Measurements from ENCODE around the gene ATP8B4. TPM values are rescaled to one million over a fixed set of nuclear protein-coding genes. Genes with fewer than 3 reads are reported as not detected.

The ATP8B4 gene
- total and polyA plus RNA-seq, 2 donors (not counting 1 experiment from before 2014, with no cell fraction given) = 0.42 TPM; not detected in 1

DNA sequence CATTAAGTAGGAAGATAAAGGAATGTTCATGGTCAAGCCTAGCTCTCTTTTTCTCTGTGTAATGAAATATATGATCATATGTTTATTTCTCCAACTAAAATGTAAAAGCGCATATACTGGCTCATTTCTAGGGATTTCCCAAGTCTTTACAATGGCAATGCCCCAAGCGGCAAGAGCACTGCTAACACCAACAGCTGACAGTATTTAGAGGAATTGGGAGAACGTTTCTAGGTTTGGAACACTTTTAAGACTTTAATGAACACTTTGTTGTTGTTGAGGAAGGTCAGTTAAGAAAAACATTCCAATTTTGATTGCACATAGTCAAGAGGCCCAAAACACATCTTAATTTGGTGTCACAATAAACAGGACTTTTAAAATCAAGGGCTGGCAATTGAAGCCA lies 132.7 kb downstream of the ATP8B4 start:
- intact Hi-C loops (cut with micrococcal nuclease) = no loop called here

DNA sequence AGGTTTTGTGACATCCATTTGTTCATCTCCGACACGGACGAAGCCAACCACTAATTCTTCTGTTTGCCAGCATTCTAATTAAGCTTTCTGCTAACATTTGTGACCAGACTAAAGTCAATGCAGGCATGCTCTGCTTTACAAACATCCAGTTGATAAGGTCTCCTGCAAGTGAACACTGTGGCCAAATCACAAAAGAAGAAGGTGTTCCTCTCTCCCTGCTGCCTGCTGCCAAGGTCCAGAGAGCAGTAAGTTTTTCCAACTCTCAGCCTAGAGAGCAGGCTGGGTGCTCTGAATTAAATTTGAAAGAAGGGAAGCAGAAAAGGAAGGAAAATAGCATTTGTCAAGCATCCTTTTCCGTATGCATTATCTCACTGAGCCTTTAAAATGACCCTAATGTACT lies 133.6 kb downstream of the ATP8B4 start:
- no peak overlapping the region for H3K4me2 ChIP-seq (replicated peaks; ENCODE audit: low read depth, low read length, poor library complexity, severe bottlenecking)
- Mint-ChIP-seq H3K27me3 (no peaks in the 10 kb centered on the region), H3K9me3 (ENCODE audit: insufficient read depth) (no peaks in the 10 kb centered on the region), H3K4me3 (no peak overlapping the region), H3K4me1 (no peaks in the 10 kb centered on the region), H3K27ac (no peak overlapping the region)
- no peaks in the 10 kb centered on the region for H3K79me2 ChIP-seq (ENCODE audit: control insufficient read depth, insufficient read depth, low read length)
- ChIA-PET CTCF (no interaction called here), POLR2A (no interaction called here)
- 80% methylated on average over 2 of the region's 4 CpGs for WGBS (ENCODE audit: insufficient coverage)
- intact Hi-C loops (cut with micrococcal nuclease) = no loop called here
- H2AFZ ChIP-seq (ENCODE audit: insufficient read depth, low read depth, low read length, poor library complexity, severe bottlenecking) = no peak overlapping the region
- DNase-seq (no peak), ATAC-seq (ENCODE audit: low read depth) (no peak)
- TF ChIP-seq, protein P1, sequence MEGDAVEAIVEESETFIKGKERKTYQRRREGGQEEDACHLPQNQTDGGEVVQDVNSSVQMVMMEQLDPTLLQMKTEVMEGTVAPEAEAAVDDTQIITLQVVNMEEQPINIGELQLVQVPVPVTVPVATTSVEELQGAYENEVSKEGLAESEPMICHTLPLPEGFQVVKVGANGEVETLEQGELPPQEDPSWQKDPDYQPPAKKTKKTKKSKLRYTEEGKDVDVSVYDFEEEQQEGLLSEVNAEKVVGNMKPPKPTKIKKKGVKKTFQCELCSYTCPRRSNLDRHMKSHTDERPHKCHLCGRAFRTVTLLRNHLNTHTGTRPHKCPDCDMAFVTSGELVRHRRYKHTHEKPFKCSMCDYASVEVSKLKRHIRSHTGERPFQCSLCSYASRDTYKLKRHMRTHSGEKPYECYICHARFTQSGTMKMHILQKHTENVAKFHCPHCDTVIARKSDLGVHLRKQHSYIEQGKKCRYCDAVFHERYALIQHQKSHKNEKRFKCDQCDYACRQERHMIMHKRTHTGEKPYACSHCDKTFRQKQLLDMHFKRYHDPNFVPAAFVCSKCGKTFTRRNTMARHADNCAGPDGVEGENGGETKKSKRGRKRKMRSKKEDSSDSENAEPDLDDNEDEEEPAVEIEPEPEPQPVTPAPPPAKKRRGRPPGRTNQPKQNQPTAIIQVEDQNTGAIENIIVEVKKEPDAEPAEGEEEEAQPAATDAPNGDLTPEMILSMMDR (IDR thresholded peaks at IDR 0.05) = no peak
- TF ChIP-seq EZH2 (IDR thresholded peaks at IDR 0.05; ENCODE audit: borderline replicate concordance, insufficient read depth, low read depth, low read length, poor library complexity, severe bottlenecking) = no peak
- no peaks in the 10 kb centered on the region for H4K20me1 ChIP-seq (ENCODE audit: control insufficient read depth, insufficient read depth, low read length, poor library complexity, severe bottlenecking)
- no peak overlapping the region for H3K9ac ChIP-seq (ENCODE audit: low read length)
- no peaks in the 10 kb centered on the region for H3K36me3 ChIP-seq (replicated peaks in 1 of 2; ENCODE audit: control extremely low read depth in 1 of 2, control insufficient read depth in 1 of 2, extremely low read depth in 1 of 2, insufficient read depth in 2 of 2, low read length in 1 of 2)
- H3K4me1 ChIP-seq (ENCODE audit: control insufficient read depth in 2 of 2, insufficient read depth in 2 of 2, low read length in 2 of 2) = no peaks in the 10 kb centered on the region
- no peak overlapping the region for H3K27ac ChIP-seq (ENCODE audit: low read length in 2 of 2)
- H3K4me3 ChIP-seq (ENCODE audit: control extremely low read depth in 1 of 5, extremely low read depth in 1 of 5, insufficient read depth in 1 of 5, low read depth in 2 of 5, low read length in 4 of 5) = no peak overlapping the region
- H3K9me3 ChIP-seq (ENCODE audit: control extremely low read depth in 1 of 3, control insufficient read depth in 2 of 3, insufficient read depth in 1 of 3, low read length in 2 of 3) = no peaks in the 10 kb centered on the region
- H3K27me3 ChIP-seq (replicated peaks in 1 of 4; ENCODE audit: control extremely low read depth in 1 of 4, control insufficient read depth in 3 of 4, insufficient read depth in 4 of 4, low read length in 3 of 4) = no peaks in the 10 kb centered on the region

More for the DNA sequence above, 132.7 kb downstream of the ATP8B4 start:
- ChIA-PET CTCF (interaction anchor here (1.5 kb wide), 1 partner anchor 21 kb away, joined by 4 read pairs; no protein-coding TSS in a partner anchor), POLR2A (no interaction called here)
- TF ChIP-seq EZH2 (IDR thresholded peaks at IDR 0.05; ENCODE audit: borderline replicate concordance, insufficient read depth, low read depth, low read length, poor library complexity, severe bottlenecking) = no peak
- TF ChIP-seq, protein P1 (IDR thresholded peaks at IDR 0.05) = no peak
- H3K27ac ChIP-seq (ENCODE audit: low read length in 2 of 2) = no peak overlapping the region
- Mint-ChIP-seq H3K9me3 (ENCODE audit: insufficient read depth) (no peaks in the 10 kb centered on the region), H3K4me3 (no peak overlapping the region), H3K4me1 (no peaks in the 10 kb centered on the region), H3K27ac (no peak overlapping the region), H3K27me3 (no peaks in the 10 kb centered on the region)
- no peaks in the 10 kb centered on the region for H3K79me2 ChIP-seq (ENCODE audit: control insufficient read depth, insufficient read depth, low read length)
- DNase-seq = no peak
- no peaks in the 10 kb centered on the region for H3K27me3 ChIP-seq (replicated peaks in 1 of 4; ENCODE audit: control extremely low read depth in 1 of 4, control insufficient read depth in 3 of 4, insufficient read depth in 4 of 4, low read length in 3 of 4)
- no peak overlapping the region for H3K9ac ChIP-seq (ENCODE audit: low read length)
- no peak overlapping the region for H2AFZ ChIP-seq (ENCODE audit: insufficient read depth, low read depth, low read length, poor library complexity, severe bottlenecking)
- H3K36me3 ChIP-seq (replicated peaks in 1 of 2; ENCODE audit: control extremely low read depth in 1 of 2, control insufficient read depth in 1 of 2, extremely low read depth in 1 of 2, insufficient read depth in 2 of 2, low read length in 1 of 2) = no peaks in the 10 kb centered on the region
- H3K4me1 ChIP-seq (ENCODE audit: control insufficient read depth in 2 of 2, insufficient read depth in 2 of 2, low read length in 2 of 2) = no peaks in the 10 kb centered on the region
- no peaks in the 10 kb centered on the region for H3K9me3 ChIP-seq (ENCODE audit: control extremely low read depth in 1 of 3, control insufficient read depth in 2 of 3, insufficient read depth in 1 of 3, low read length in 2 of 3)
- WGBS (ENCODE audit: insufficient coverage) = no CpG with 5 or more reads among the region's 3 CpGs
- no peak for ATAC-seq (ENCODE audit: low read depth)
- H3K4me3 ChIP-seq (ENCODE audit: control extremely low read depth in 1 of 5, extremely low read depth in 1 of 5, insufficient read depth in 1 of 5, low read depth in 2 of 5, low read length in 4 of 5) = no peak overlapping the region
- H4K20me1 ChIP-seq (ENCODE audit: control insufficient read depth, insufficient read depth, low read length, poor library complexity, severe bottlenecking) = no peaks in the 10 kb centered on the region
- H3K4me2 ChIP-seq (replicated peaks; ENCODE audit: low read depth, low read length, poor library complexity, severe bottlenecking) = no peak overlapping the region

Data from B cell (primary cell).